Vagina (tissue), 2 donors: ENCODE results near the gene CLEC16A.

Experiments
- POLR2A ChIP-seq, 2 donors: fragments of 450-650 bp; IDR thresholded peaks; one replicate each; pipeline ENCODE4 v1.6.1; 2017; ENCODE audit warnings: antibody characterized with exemption in 2 of 2, mild to moderate bottlenecking in 2 of 2, moderate library complexity in 2 of 2
- POLR2AphosphoS5 ChIP-seq, 2 donors: sonication (generic); formaldehyde crosslinking; IDR thresholded peaks; one replicate each; pipeline ENCODE4 v1.9.0; 2017; ENCODE audit warnings: antibody characterized with exemption in 2 of 2, mild to moderate bottlenecking in 2 of 2, low read depth in 1 of 2; ENCODE audit not compliant: insufficient read depth in 1 of 2
- TF ChIP-seq, protein P1 (sequence below), 3 experiments: fragments of 450-650 bp in 2 of 3; fragments of 200-600 bp in 1 of 3; sonication (generic) in 1 of 3; IDR thresholded peaks; one replicate each; pipeline ENCODE4 v1.5.1; 2017 to 2019; ENCODE audit warnings: antibody characterized with exemption in 3 of 3, mild to moderate bottlenecking in 2 of 3, moderate library complexity in 2 of 3

DNA sequence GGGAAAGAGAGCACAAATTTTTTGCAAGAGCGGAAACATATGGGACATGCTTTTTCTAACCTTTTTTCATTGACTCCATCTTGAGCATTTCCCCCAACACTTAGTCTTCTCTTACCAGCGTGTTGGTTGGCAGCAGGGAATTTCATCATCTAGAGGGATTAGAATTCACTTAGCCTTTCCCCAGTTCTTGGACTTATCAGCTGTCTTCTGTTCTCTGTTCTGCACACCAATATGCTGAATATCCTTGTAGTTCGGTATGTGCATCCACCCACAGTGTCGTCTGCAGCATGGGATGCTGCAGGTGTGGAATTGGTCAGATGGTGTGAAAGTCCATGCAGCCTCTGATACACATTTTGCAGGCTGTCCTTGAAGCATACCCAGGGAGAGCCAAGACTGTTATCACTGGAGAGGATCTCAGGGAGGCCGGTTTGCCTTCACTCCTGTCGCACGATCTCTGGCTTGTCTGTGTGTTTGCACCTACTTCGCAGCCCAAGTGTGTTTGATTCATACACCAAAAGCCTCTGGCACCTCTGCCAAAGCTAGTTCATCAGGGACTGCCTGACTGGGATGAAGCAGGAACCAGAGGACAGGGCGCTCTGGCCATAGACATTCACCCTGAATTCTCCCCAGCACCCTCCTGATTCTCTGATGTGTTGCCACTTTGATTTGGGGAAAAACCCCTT is 218.4 kb downstream of the CLEC16A start:
- TF ChIP-seq, protein P1, sequence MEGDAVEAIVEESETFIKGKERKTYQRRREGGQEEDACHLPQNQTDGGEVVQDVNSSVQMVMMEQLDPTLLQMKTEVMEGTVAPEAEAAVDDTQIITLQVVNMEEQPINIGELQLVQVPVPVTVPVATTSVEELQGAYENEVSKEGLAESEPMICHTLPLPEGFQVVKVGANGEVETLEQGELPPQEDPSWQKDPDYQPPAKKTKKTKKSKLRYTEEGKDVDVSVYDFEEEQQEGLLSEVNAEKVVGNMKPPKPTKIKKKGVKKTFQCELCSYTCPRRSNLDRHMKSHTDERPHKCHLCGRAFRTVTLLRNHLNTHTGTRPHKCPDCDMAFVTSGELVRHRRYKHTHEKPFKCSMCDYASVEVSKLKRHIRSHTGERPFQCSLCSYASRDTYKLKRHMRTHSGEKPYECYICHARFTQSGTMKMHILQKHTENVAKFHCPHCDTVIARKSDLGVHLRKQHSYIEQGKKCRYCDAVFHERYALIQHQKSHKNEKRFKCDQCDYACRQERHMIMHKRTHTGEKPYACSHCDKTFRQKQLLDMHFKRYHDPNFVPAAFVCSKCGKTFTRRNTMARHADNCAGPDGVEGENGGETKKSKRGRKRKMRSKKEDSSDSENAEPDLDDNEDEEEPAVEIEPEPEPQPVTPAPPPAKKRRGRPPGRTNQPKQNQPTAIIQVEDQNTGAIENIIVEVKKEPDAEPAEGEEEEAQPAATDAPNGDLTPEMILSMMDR (IDR thresholded peaks at IDR 0.05): no peak
- TF ChIP-seq POLR2AphosphoS5 (IDR thresholded peaks at IDR 0.05; ENCODE audit: insufficient read depth in 1 of 2, low read depth in 1 of 2) (no peak), POLR2A (IDR thresholded peaks at IDR 0.05) (no peak)
